GM21528 (cell line): ENCODE measurements around the gene CYB5R3.
A peak's percentile ranks its signal among the peaks of the same experiment; 100 is the strongest.
"Not testable (repeated sequence)": the region's sequence is repeated elsewhere in the genome, so short reads cannot be mapped to it uniquely, and the experiment has no call there.

Experiments
- ATAC-seq: cut with Tn5 transposase; IDR thresholded peaks from one replicate; pipeline ENCODE4 v1.9.1; 2021; ENCODE audit warnings: mild to moderate bottlenecking, moderate library complexity; ENCODE audit not compliant: unreplicated experiment, low FRiP score

CYB5R3 gene

GRCh38 chr22:42679691-42680090, 30.5 kb upstream of the CYB5R3 start:
- ATAC-seq, result no peak

- no peak for ATAC-seq
These were observed 29.7 kb upstream of the CYB5R3 start for GRCh38 chr22:42678894-42679293.

GRCh38 chr22:42677936-42678335, 28.7 kb upstream of the CYB5R3 start:
- ATAC-seq, result not testable (repeated sequence)

GRCh38 chr22:42676059-42676607, 26.9 kb upstream of the CYB5R3 start:
- ATAC-seq, result no peak

GRCh38 chr22:42673898-42674401, 24.8 kb upstream of the CYB5R3 start:
- ATAC-seq, result no peak

GRCh38 chr22:42673071-42673470, 23.9 kb upstream of the CYB5R3 start:
- not testable (repeated sequence) for ATAC-seq

GRCh38 chr22:42670921-42671709, 21.9 kb upstream of the CYB5R3 start:
- no peak for ATAC-seq

GRCh38 chr22:42670046-42670445, 20.9 kb upstream of the CYB5R3 start:
- no peak for ATAC-seq

GRCh38 chr22:42666393-42666792, 17.2 kb upstream of the CYB5R3 start:
- ATAC-seq, result not testable (repeated sequence)

GRCh38 chr22:42664976-42665831, 16.0 kb upstream of the CYB5R3 start:
- no peak for ATAC-seq

- no peak for ATAC-seq
These were observed 13.0 kb upstream of the CYB5R3 start for GRCh38 chr22:42661985-42662831.

GRCh38 chr22:42656578-42656977, 7.4 kb upstream of the CYB5R3 start:
- ATAC-seq, result no peak

- no peak for ATAC-seq
These were observed 6.5 kb upstream of the CYB5R3 start for GRCh38 chr22:42655693-42656092.

GRCh38 chr22:42654436-42655073, 5.4 kb upstream of the CYB5R3 start:
- ATAC-seq, result no peak

- no peak for ATAC-seq
These were observed 4.8 kb upstream of the CYB5R3 start for GRCh38 chr22:42653999-42654398.

- no peak for ATAC-seq
These were observed 1.9 kb upstream of the CYB5R3 start for GRCh38 chr22:42651134-42651533.

- ATAC-seq, result peak; percentile 30
These were observed 585 bp downstream of the CYB5R3 start for GRCh38 chr22:42648368-42649245.

GRCh38 chr22:42648017-42648367, 1.2 kb downstream of the CYB5R3 start:
- no peak for ATAC-seq
